HepG2 (cell line): Measurements from ENCODE around the gene ST8SIA6. TPM values are rescaled to one million over a fixed set of nuclear protein-coding genes. Genes with fewer than 3 reads are reported as not detected.

Source experiments
- ATAC-seq: fragments of 200-7000 bp; cut with Tn5 transposase; 3 replicates; pipeline ENCODE4 v1.9.1; 2020; ENCODE audit warnings: mild to moderate bottlenecking, moderate library complexity
- BruUV-seq: library from RNA; stranded (reverse); fragments of 400-500 nt; replicated peaks from 2 replicates; lab custom pipeline; 2021; lab: Mats Ljungman, UMichigan
- CTCF ChIA-PET: fragments of 300-600 bp; formaldehyde crosslinking; extraction: SDS; loops from one replicate; lab custom pipeline; 2021; ENCODE audit warnings: low total read pairs, inconsistent platforms, low intra/inter-chr PET ratio; lab: Yijun Ruan, JAX
- POLR2A ChIA-PET: fragments of 350-600 bp; sonication (Branson Sonifier 250); formaldehyde crosslinking; loops from one replicate; lab custom pipeline; 2020; ENCODE audit warnings: antibody characterized with exemption, inconsistent platforms; lab: Yijun Ruan, JAX
- DNase-seq: peaks from one replicate; pipeline ENCODE4 v3.0.0-alpha.2; 2015; ENCODE audit warnings: low spot score
- FAIRE-seq: peaks from 3 replicates; lab custom pipeline; 2011; peaks lifted over from hg19 to GRCh38; lab: Jason Lieb, UNC
- H2AFZ ChIP-seq: one replicate; pipeline ENCODE4 v1.6.1; 2011; ENCODE audit warnings: low read length, inconsistent platforms
- H3K27ac ChIP-seq: fragments of 300-600 bp; 3 replicates; pipeline ENCODE4 v1.8.0; 2011; ENCODE audit warnings: mixed run types, mild to moderate bottlenecking, mixed read lengths, low read length, inconsistent platforms; ENCODE audit not compliant: insufficient read depth; ENCODE audit errors: extremely low read length
- H3K27me3 ChIP-seq, 2 experiments: fragments of 200-600 bp in 1 of 2; 2 replicates in 1 of 2; 3 replicates in 1 of 2; pipeline versions ENCODE4 v1.6.0 to v1.8.0; 2011; ENCODE audit warnings: low read length in 2 of 2, mild to moderate bottlenecking in 2 of 2, moderate library complexity in 2 of 2, inconsistent platforms in 1 of 2; ENCODE audit not compliant: insufficient read depth in 2 of 2, control insufficient read depth in 1 of 2
- H3K36me3 ChIP-seq, 2 experiments: fragments of 200-600 bp in 1 of 2; replicated peaks in 1 of 2; 2 replicates in 1 of 2; 3 replicates in 1 of 2; pipeline versions ENCODE4 v1.5.1 to v1.8.0; 2011; ENCODE audit warnings: low read length in 2 of 2, inconsistent platforms in 1 of 2; ENCODE audit not compliant: insufficient read depth in 2 of 2, control insufficient read depth in 1 of 2
- H3K4me1 ChIP-seq: 2 replicates; pipeline ENCODE4 v1.5.1; 2012; ENCODE audit warnings: low read length, inconsistent platforms; ENCODE audit not compliant: insufficient read depth
- H3K4me2 ChIP-seq: 2 replicates; pipeline ENCODE4 v1.6.0; 2011; ENCODE audit warnings: low read depth, low read length, inconsistent platforms
- H3K4me3 ChIP-seq, 3 experiments: fragments of 200-600 bp in 1 of 3; sonication (generic), shearing (Covaris generic) in 1 of 3; replicated peaks in 1 of 3; 2 replicates each; pipeline ENCODE4 v1.5.1; 2011 to 2016; ENCODE audit warnings: low read length in 3 of 3, inconsistent platforms in 2 of 3, low read depth in 2 of 3, mild to moderate bottlenecking in 2 of 3, control low read depth in 1 of 3, mixed read lengths in 1 of 3; ENCODE audit not compliant: insufficient read depth in 1 of 3
- H3K79me2 ChIP-seq: one replicate; pipeline ENCODE4 v1.6.1; 2011; ENCODE audit warnings: low read length, inconsistent platforms; ENCODE audit not compliant: insufficient read depth
- H3K9ac ChIP-seq: 2 replicates; pipeline ENCODE4 v1.6.0; 2011; ENCODE audit warnings: mild to moderate bottlenecking, low read depth, low read length, inconsistent platforms; ENCODE audit not compliant: insufficient read depth
- H3K9me3 ChIP-seq: 2 replicates; pipeline ENCODE4 v1.5.1; 2012; ENCODE audit warnings: mild to moderate bottlenecking, low read length
- H4K20me1 ChIP-seq: 2 replicates; pipeline ENCODE4 v1.6.0; 2011; ENCODE audit warnings: inconsistent platforms, mild to moderate bottlenecking, low read length, moderate library complexity; ENCODE audit not compliant: insufficient read depth
- ERF ChIP-seq: IDR thresholded peaks from 2 replicates; pipeline ENCODE4 v1.6.1; 2018; ENCODE audit warnings: missing biosample characterization, missing genetic modification reagents
- FOXA1 ChIP-seq, 2 experiments: fragments of 450-650 bp in 1 of 2; sonication (generic) in 1 of 2; formaldehyde crosslinking in 1 of 2; IDR thresholded peaks; 2 replicates each; pipeline versions ENCODE4 v1.4.0 to v1.6.1; 2016 to 2020; ENCODE audit warnings: missing genetic modification reagents in 1 of 2
- KMT2A ChIP-seq: sonication (generic); formaldehyde crosslinking; IDR thresholded peaks from 2 replicates; pipeline ENCODE4 v1.4.0; 2020; ENCODE audit warnings: missing genetic modification reagents
- NFIB ChIP-seq: sonication (generic); formaldehyde crosslinking; IDR thresholded peaks from 2 replicates; pipeline ENCODE4 v1.9.0; 2021; ENCODE audit warnings: missing genetic modification reagents, mild to moderate bottlenecking, borderline replicate concordance
- RBM39 ChIP-seq: fragments of 200-400 bp; formaldehyde crosslinking; IDR thresholded peaks from one replicate; pipeline ENCODE4 v1.6.1; 2018; ENCODE audit warnings: antibody characterized with exemption, mild to moderate bottlenecking, low read depth, low read length; ENCODE audit not compliant: poor library complexity, severe bottlenecking
- ZFX ChIP-seq: sonication (generic); formaldehyde crosslinking; IDR thresholded peaks from 2 replicates; pipeline ENCODE4 v1.4.0; 2020; ENCODE audit warnings: mild to moderate bottlenecking, low read depth, missing genetic modification reagents, moderate library complexity
- ZNF234 ChIP-seq: sonication (generic); formaldehyde crosslinking; conservative IDR thresholded peaks from 2 replicates; pipeline ENCODE4 v1.5.1; 2020; ENCODE audit warnings: mild to moderate bottlenecking, missing genetic modification reagents
- WGBS: methylation state at CpG from one replicate; pipeline ENCODE4 v1.1.6; 2017; ENCODE audit warnings: low lambda C conversion rate; 5-methylcytosine and 5-hydroxymethylcytosine counted together
- in situ Hi-C: cut with HindIII; loops from 2 replicates; pipeline ENCODE4 v1.10.0; 2017; ENCODE audit warnings: low pct_unique_long_range_greater_than_20kb; ENCODE audit not compliant: extremely low pct_ligation_motif_present
- intact Hi-C: fragments of 100-400 bp; cut with micrococcal nuclease; formaldehyde crosslinking; loops from one replicate; pipeline ENCODE4 v1.10.0; 2022; ENCODE audit not compliant: unreplicated experiment
- polyA plus RNA-seq, 8 experiments: library from polyadenylated mRNA; depleted of rRNA in 3 of 8; stranded (reverse) in 7 of 8; unstranded in 1 of 8; fragments of >200 nt; fragmentation: Illumina TruSeq in 4 of 8; extraction: Trizol in 4 of 8; gene quantifications; 2 replicates each; pipeline versions ENCODE4 v1.2.1 to v1.2.3, GENCODE V29; 2011 to 2016; ENCODE audit warnings: low read depth in 4 of 8, missing spikeins in 1 of 8, mixed read lengths in 1 of 8; ENCODE audit not compliant: insufficient read depth in 1 of 8
- total RNA-seq, 5 experiments: library from RNA; depleted of rRNA; stranded (reverse); fragments of >200 nt; fragmentation: Illumina TruSeq; extraction: Trizol; gene quantifications; 2 replicates each; pipeline ENCODE4 v1.2.3, GENCODE V29; 2016; ENCODE audit warnings: low read depth in 1 of 5
- TF ChIP-seq, protein P1 (sequence below): sonication (generic); formaldehyde crosslinking; IDR thresholded peaks from 2 replicates; pipeline ENCODE4 v1.4.0; 2020; ENCODE audit warnings: mild to moderate bottlenecking, missing genetic modification reagents, borderline replicate concordance
- TF ChIP-seq, protein P2 (sequence below): sonication (generic); formaldehyde crosslinking; IDR thresholded peaks from 2 replicates; pipeline ENCODE4 v1.4.0; 2020; ENCODE audit warnings: missing genetic modification reagents
- TF ChIP-seq, protein P3 (sequence below): sonication (generic); formaldehyde crosslinking; IDR thresholded peaks from 2 replicates; pipeline ENCODE4 v1.4.0; 2020; ENCODE audit warnings: missing genetic modification reagents

The ST8SIA6 gene
- total and polyA plus RNA-seq, 2 of the 13 experiments (the other 11 are each of a cell fraction or from before 2014, with no cell fraction given), result not detected

DNA sequence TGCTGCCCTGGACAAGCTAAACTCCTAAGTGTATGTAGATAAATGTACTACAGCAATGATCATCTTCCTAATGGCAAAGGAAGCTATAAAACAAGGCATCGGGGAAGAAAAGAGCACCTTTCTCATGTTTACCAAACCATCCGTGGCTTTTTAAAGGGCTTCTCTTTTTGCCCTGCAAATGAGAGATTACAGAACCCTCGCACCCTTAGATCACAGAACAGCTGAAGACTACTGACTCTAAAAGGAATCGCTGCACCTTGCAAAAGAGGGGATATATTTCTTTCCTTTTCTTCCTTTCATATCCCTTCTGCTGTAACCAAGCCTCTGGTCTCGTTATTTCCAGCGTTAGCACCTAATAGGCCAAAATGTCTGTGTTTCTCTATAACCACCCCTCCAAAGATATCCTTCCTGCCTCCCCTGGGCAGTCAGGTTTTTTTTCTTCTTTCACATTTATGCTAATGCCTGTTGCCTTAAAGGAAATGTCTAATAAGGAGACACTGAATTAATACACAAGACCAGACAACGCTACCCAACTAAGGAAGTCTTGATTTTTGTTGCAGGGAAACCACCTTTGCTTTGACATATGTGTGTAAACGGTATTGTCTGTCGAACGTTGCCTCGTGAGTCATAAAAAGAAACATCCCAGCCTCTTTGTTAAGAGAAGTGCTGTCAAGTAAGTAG, 10.5 kb downstream of the ST8SIA6 start:
- Histone ChIP-seq H3K36me3 (no peaks in the 10 kb centered on the region), H3K4me3 (no peak overlapping the region), H3K4me1 (peaks cover 29% of the 10 kb centered on the region), H3K79me2 (no peaks in the 10 kb centered on the region), H3K27me3 (peaks cover 0 to 10% of the 10 kb centered on the region in 2 experiments; a peak in 2 of 5 replicates), H3K9ac (no peak overlapping the region), H3K4me2 (no peak overlapping the region; the same call in 1 of the 2 replicates), H3K27ac (no peak overlapping the region), H4K20me1 (no peaks in the 10 kb centered on the region), H3K9me3 (peaks cover 6% of the 10 kb centered on the region; the same call in 1 of the 2 replicates), H2AFZ (no peak overlapping the region)
- TF ChIP-seq ZFX (no peak), ZNF234 (CRISPR knock-in tag) (no peak), ERF (CRISPR knock-in tag) (no peak), KMT2A (CRISPR knock-in tag) (no peak), NFIB (CRISPR knock-in tag) (no peak), RBM39 (no peak), FOXA1 (IDR thresholded peaks at IDR 0.05) (no peak), FOXA1 (CRISPR knock-in tag; IDR thresholded peaks at IDR 0.05) (no peak)
- TF ChIP-seq, protein P1, sequence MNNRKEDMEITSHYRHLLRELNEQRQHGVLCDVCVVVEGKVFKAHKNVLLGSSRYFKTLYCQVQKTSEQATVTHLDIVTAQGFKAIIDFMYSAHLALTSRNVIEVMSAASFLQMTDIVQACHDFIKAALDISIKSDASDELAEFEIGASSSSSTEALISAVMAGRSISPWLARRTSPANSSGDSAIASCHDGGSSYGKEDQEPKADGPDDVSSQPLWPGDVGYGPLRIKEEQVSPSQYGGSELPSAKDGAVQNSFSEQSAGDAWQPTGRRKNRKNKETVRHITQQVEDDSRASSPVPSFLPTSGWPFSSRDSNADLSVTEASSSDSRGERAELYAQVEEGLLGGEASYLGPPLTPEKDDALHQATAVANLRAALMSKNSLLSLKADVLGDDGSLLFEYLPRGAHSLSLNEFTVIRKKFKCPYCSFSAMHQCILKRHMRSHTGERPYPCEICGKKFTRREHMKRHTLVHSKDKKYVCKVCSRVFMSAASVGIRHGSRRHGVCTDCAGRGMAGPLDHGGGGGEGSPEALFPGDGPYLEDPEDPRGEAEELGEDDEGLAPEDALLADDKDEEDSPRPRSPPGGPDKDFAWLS (CRISPR knock-in tag), result no peak
- TF ChIP-seq, protein P2, sequence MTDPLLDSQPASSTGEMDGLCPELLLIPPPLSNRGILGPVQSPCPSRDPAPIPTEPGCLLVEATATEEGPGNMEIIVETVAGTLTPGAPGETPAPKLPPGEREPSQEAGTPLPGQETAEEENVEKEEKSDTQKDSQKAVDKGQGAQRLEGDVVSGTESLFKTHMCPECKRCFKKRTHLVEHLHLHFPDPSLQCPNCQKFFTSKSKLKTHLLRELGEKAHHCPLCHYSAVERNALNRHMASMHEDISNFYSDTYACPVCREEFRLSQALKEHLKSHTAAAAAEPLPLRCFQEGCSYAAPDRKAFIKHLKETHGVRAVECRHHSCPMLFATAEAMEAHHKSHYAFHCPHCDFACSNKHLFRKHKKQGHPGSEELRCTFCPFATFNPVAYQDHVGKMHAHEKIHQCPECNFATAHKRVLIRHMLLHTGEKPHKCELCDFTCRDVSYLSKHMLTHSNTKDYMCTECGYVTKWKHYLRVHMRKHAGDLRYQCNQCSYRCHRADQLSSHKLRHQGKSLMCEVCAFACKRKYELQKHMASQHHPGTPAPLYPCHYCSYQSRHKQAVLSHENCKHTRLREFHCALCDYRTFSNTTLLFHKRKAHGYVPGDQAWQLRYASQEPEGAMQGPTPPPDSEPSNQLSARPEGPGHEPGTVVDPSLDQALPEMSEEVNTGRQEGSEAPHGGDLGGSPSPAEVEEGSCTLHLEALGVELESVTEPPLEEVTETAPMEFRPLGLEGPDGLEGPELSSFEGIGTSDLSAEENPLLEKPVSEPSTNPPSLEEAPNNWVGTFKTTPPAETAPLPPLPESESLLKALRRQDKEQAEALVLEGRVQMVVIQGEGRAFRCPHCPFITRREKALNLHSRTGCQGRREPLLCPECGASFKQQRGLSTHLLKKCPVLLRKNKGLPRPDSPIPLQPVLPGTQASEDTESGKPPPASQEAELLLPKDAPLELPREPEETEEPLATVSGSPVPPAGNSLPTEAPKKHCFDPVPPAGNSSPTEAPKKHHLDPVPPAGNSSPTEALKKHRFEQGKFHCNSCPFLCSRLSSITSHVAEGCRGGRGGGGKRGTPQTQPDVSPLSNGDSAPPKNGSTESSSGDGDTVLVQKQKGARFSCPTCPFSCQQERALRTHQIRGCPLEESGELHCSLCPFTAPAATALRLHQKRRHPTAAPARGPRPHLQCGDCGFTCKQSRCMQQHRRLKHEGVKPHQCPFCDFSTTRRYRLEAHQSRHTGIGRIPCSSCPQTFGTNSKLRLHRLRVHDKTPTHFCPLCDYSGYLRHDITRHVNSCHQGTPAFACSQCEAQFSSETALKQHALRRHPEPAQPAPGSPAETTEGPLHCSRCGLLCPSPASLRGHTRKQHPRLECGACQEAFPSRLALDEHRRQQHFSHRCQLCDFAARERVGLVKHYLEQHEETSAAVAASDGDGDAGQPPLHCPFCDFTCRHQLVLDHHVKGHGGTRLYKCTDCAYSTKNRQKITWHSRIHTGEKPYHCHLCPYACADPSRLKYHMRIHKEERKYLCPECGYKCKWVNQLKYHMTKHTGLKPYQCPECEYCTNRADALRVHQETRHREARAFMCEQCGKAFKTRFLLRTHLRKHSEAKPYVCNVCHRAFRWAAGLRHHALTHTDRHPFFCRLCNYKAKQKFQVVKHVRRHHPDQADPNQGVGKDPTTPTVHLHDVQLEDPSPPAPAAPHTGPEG (CRISPR knock-in tag), result no peak
- TF ChIP-seq, protein P3, sequence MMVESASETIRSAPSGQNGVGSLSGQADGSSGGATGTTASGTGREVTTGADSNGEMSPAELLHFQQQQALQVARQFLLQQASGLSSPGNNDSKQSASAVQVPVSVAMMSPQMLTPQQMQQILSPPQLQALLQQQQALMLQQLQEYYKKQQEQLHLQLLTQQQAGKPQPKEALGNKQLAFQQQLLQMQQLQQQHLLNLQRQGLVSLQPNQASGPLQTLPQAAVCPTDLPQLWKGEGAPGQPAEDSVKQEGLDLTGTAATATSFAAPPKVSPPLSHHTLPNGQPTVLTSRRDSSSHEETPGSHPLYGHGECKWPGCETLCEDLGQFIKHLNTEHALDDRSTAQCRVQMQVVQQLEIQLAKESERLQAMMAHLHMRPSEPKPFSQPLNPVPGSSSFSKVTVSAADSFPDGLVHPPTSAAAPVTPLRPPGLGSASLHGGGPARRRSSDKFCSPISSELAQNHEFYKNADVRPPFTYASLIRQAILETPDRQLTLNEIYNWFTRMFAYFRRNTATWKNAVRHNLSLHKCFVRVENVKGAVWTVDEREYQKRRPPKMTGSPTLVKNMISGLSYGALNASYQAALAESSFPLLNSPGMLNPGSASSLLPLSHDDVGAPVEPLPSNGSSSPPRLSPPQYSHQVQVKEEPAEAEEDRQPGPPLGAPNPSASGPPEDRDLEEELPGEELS, result no peak
- 2% methylated on average over 11 of the region's 11 CpGs for WGBS
- POLR2A ChIA-PET, result no interaction called here
- ATAC-seq (no peak), DNase-seq (no peak), FAIRE-seq (no peak)
- intact Hi-C loops (no loop called here), in situ Hi-C loops (loop anchor here (25.0 kb wide), 1 partner anchor 607 kb away; no protein-coding TSS in a partner anchor)
- CTCF ChIA-PET, result no interaction called here
- BruUV-seq, result no TSS peak
